A204.1 (cell line): ENCODE results near the gene PDCD4.
A peak's percentile ranks its signal among the peaks of the same experiment; 100 is the strongest.

Source experiments
- FAIRE-seq: peaks from 2 replicates; lab custom pipeline; 2012; peaks lifted over from hg19 to GRCh38; lab: Jason Lieb, UNC

PDCD4 gene

DNA sequence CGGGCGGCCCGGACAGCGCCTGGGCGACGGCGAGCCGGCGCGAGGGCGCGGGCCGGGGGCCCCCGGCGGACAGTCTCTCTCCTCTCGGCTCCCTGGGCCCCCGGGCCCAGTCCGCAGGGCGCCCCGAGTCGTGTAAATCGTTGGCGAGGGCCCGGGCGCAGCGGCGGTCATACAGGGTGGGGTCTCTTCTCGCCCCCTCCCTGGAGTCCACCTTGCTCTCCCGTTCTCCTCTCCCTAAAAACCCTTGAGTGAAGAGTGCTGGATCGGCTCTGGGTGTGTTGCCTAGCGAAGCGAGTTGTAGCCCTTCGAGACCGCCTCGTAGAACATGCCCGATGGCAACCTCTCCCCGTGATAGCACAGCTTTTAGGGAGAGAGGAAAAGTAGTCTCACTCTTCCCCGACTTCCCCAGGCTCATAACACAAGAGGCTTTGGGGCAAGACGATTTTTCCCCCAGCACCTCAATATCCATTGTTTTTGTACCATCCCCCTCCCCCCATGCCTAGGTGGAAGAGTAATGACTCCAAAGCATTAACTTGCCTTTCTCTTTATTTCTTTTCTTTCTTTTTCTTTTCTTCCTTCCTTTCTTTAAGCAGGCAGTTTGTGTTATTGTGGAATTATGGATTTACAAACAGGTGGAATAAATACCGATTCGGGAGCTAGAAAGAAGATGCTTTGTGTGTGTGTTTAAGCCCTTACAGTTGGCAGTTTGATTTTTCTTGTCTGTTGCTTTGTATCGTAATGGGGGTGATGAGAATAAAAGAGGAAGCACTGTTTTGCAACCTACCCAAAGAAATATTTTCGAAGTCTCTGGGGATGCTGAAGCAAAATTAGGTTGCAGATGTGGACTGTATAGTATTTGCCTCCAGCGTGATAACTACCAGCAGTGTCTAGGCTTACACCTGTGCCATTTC lies 48.5 kb downstream of the PDCD4 start:
- FAIRE-seq, result no peak

DNA sequence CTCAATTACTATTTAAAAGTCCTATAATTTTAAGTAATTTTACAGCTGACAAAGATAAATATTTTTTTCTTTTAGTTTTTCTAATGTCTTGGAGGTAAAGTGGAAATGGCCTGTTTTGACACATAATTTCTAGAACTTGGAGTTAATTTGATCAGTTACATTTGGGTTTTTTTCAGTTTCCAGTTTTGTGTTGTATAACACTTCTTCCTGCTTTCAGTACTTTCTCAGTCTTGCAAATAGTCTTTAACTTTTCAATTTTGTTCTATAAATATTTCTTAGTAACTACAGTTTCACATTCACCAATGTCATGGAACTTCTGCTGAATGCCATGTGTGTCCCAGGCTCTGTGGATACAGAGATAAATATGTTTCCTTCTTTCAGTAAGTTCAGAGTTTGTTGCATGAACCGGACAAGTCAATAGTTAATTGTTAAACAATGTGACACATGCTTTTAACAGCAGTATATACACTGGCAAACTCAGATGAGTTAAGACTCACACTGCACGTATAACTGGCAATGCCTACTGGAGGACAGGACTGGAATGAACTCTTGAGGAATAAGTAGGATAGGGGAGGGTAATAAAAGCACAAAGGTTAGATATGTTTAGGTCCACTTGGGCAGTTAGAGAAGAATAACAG lies 52.2 kb downstream of the PDCD4 start:
- peak; percentile 9 for FAIRE-seq

DNA sequence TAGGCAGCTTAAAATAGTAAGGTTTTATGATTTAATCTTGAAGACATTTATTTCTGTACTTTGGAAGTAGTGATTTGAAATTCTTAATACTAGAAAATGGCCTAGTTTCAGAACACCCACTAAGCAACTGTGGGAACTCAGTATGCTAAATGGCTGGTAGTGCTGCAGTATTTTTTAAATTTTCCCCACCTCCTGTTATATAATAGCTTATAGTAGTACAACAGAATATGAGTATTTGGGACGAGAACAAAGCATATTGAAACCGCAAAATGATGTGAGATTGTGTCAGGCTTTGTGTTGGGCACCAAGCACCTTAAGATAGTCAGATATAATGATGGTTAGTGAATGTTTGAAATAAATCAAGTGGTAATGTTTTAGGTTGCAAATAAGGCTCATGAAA lies 55.7 kb downstream of the PDCD4 start:
- no peak for FAIRE-seq

DNA sequence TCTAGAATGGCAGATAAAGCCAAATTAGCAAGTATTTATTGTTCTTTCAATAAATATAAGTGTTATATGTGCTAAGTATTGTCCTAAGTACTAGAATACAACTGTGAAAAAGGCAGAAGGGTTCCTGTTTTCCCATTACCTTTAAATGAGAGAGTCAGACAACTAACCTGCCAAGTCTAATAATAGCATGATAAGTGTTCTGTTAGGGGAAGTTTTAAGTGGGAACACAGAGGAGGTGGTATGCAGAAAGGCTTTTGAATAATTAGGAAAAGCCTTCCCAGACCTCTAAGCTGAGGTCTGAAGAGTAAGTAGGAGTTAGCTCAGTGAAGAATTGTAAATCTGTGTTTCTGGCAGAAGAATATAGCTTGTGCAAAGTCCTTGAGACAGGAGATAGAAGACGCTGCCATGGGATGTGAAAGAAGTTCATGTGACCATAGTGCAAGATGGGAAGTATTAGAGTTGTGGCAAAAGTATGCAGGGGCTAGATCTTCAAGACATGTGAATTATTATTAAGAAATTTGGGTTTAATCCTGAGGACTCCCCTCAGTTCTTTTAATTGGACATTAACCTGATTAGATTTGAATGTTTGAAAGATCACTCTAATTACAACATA lies 60.1 kb downstream of the PDCD4 start:
- no peak for FAIRE-seq

DNA sequence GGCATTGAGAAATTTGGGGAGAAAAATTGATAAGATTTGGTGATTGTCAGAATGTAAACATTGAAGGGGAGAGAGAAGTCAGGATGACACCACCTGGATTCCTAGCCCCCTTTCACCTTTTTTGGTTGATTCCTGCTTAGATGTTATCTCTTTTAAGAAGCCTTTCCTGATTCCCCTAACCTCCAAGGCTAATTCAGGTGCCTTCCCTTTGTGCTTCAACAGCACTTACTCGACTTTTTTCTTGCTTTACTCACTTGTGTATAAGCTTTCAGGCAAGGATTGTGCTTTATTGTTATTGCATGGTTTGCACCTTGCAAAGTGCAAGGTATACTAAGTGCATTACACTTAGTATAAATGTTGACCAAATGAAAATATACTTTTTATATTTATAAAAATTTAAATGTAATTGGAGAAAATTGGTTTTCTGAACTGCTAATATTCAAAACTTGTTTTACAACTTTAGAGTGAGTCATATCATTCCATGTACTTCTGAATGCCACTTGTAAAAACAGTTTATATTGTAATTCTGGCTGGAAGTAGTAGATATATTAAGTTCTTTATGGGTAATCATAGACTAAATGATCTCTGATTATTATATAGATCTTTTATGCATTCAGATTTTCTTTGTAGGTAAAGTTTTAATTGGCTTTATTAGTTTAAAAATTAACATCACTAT lies 60.9 kb downstream of the PDCD4 start:
- no peak for FAIRE-seq

DNA sequence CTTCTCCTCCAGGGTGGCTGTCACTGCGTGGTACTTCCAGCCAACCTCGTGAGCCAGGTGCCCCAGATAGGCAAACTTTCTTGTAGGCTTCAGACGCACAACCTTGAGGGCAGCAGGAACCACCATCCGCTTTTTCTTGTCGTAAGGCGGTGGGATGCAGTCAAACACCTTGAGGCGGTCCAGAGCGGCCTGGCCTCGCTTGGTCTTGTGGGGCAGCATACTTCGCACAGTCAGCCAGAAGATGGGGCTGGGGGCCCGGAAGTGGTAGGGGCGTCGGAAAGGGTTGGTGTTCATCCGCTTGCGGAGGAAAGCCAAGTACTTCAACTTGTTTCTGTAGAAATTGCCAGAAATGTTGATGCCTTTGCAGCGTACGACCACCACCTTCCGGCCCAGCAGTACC lies 65.0 kb downstream of the PDCD4 start:
- FAIRE-seq, result no peak

DNA sequence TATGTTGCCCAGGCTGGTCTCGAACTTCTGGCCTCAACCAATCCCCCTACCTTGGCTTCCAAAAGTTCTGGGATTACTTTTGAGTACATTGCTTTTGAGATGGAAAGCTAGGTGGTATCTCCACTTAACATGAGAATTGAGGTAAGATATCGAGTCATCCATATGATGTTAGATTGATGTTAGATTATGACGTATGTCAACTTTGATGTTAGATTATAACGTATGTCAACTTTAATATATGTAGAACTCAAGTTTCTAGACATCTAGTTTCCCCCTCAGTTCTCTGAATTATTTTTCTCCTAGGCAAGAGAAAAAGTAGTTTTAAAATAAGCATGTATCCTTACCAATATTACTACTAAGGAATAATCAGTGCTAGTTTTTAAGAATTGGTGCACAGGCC lies 67.7 kb downstream of the PDCD4 start:
- no peak for FAIRE-seq

DNA sequence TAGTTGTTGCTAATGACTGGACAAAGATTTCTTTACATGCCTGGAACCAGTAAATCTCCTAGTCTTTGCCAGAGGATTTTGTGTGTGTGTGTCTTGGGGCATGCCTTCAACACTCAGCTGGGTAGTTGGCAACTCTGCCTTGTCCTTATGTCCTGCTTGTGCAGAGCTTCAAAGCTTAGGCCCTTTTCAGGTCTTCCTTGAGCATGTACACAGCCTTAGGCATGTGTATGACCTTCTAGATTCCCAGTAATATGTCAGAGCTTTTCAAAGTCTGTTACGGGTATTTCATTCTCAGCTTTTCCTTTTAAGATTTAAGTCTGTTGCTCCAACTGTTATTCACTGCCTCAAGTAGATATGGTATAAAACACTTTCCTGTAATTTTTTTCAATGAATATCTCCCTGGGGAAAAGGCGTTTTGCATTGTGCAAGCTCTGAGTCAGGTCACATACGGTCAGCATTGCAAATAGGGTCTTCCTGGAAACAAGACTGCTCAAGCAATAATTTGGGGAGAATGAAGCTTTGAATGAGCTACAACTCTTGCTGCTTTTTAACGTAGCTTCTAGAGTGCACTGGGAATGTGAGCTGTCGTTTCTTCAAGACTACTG lies 73.2 kb downstream of the PDCD4 start:
- no peak for FAIRE-seq

DNA sequence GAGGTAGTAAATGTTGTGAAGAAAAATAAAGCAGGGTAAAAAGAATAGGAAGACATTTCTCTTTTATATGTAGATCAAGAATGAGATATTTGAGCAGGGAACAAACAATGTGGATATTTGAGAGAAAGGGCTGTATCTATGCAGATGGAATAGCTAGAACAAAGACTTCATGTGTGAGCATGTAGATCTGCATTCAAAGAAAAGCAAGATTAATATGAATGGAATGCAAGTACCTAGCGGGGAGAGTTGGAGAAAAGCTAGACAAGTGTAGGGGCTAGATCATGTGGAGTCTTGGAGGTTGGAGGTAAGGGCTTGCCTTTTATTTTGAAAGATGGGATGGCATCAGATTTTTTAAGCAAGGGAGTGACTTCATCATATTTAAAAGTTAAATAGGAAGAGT lies 74.8 kb downstream of the PDCD4 start:
- FAIRE-seq, result no peak

DNA sequence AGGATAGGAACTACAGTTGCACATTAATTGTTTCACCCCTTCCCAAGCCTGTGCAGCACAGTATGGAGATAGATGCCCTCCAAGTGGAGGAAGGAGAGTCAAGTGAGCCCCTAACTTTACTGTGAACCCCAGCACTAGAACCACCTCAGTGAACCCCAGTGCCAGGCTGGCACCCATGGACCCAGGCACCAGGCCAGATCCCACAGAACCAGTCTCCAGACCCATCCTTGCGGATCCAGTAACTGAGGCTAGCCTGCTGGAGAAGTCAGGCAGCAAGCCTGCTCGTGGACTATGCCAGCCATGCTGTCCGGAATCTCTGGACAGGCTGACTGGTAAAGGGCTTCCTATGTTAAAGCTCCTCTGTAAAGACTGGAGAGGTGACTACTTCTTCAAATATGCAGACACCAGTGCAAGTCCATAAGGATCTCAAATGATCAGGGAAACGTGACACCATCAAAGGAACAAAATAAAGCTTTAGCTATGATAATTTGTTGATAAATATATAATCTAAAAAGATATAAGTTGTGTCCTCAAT lies 75.4 kb downstream of the PDCD4 start:
- no peak for FAIRE-seq
